K562 (cell line): ENCODE measurements around the gene R3HDM2.

ENCODE experiments used
- ARNT ChIP-seq, 2 experiments: fragments of 450-650 bp; IDR thresholded peaks; 2 replicates each; pipeline ENCODE4 v1.6.1; 2016; ENCODE audit warnings: mild to moderate bottlenecking in 1 of 2
- EHMT2 ChIP-seq: fragments of 450-650 bp; IDR thresholded peaks from 2 replicates; pipeline ENCODE4 v1.6.1; 2018; ENCODE audit warnings: antibody characterized with exemption
- RCOR1 ChIP-seq, 2 experiments: IDR thresholded peaks; 2 replicates each; pipeline ENCODE4 v1.6.1; 2012; ENCODE audit warnings: low read depth in 2 of 2, low read length in 2 of 2, borderline replicate concordance in 1 of 2, improper control_type of control experiment in 1 of 2
- SP2 ChIP-seq: IDR thresholded peaks from 2 replicates; pipeline ENCODE4 v1.6.1; 2011; ENCODE audit warnings: mild to moderate bottlenecking, low read depth, low read length, moderate library complexity; ENCODE audit not compliant: poor library complexity, severe bottlenecking; ENCODE audit errors: extremely low read depth
- TCF7L2 ChIP-seq: fragments of 150-350 bp; IDR thresholded peaks from 2 replicates; pipeline ENCODE4 v1.6.1; 2016; ENCODE audit warnings: low read depth, mild to moderate bottlenecking, low read length, moderate library complexity
- TSHZ1 ChIP-seq: fragments of 250-450 bp; sonication (Bioruptor Pico); IDR thresholded peaks from 2 replicates; pipeline ENCODE4 v1.4.0; 2020; ENCODE audit warnings: mild to moderate bottlenecking, moderate library complexity
- ZC3H11A ChIP-seq: IDR thresholded peaks from 2 replicates; pipeline ENCODE4 v1.6.1; 2012; ENCODE audit warnings: low read depth, low read length, improper control_type of control experiment
- ZNF143 ChIP-seq: sonication (generic); formaldehyde crosslinking; IDR thresholded peaks from 2 replicates; pipeline ENCODE4 v1.9.0; 2022; ENCODE audit warnings: mild to moderate bottlenecking, missing genetic modification reagents
- ZNF311 ChIP-seq: fragments of 250-450 bp; sonication (Bioruptor Pico); IDR thresholded peaks from 2 replicates; pipeline ENCODE4 v1.4.0; 2020; ENCODE audit warnings: mild to moderate bottlenecking, moderate library complexity

DNA sequence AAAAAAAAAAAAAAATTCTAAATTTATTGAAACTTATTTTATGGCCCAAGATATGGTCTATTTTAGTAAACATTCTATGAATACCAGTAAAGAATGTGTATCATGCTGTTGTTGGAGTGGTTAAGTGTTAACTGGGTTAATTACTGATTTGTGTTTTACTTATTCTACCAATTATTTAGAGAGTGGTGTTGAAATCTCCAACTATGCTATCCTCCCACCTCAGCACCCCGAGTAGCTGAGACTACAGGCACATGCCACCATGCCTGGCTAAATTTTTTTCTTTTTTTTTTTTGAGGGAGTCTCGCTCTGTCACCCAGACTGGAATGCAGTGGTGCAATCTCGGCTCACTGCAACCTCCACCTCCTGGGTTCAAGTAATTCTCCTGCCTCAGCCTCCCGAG is 72.2 kb downstream of the R3HDM2 start:
- no peak for TF ChIP-seq ARNT (IDR thresholded peaks at IDR 0.05)
- TF ChIP-seq ZNF143, result no peak
- no peak for TF ChIP-seq TSHZ1 (CRISPR knock-in tag)
- TF ChIP-seq ZNF311 (CRISPR knock-in tag), result no peak
- no peak for TF ChIP-seq SP2
- TF ChIP-seq TCF7L2, result no peak
- TF ChIP-seq RCOR1 (IDR thresholded peaks at IDR 0.05; ENCODE audit: borderline replicate concordance in 1 of 2, low read depth in 2 of 2, low read length in 2 of 2), result no peak
- TF ChIP-seq EHMT2, result no peak
- TF ChIP-seq ZC3H11A, result no peak
